Large intestine (tissue), 3 donors: ENCODE measurements around the gene TAF4. TPM values are rescaled to one million over a fixed set of nuclear protein-coding genes. Genes with fewer than 3 reads are reported as not detected.
A peak's percentile ranks its signal among the peaks of the same experiment; 100 is the strongest.
"Not testable (repeated sequence)": the region's sequence is repeated elsewhere in the genome, so short reads cannot be mapped to it uniquely, and the experiment has no call there.

Source experiments
- DNase-seq, 2 donors: peaks; one replicate each; pipeline versions ENCODE4 v3.0.0 to v3.0.0-alpha.2; 2013
- H3K27ac ChIP-seq: one replicate; pipeline ENCODE4 v1.5.1; 2013; ENCODE audit warnings: low read length
- H3K27me3 ChIP-seq: 2 replicates; pipeline ENCODE4 v1.6.1; 2013; ENCODE audit warnings: low read length; ENCODE audit not compliant: control insufficient read depth, insufficient read depth
- H3K36me3 ChIP-seq: 2 replicates; pipeline ENCODE4 v1.6.1; 2013; ENCODE audit warnings: low read length; ENCODE audit not compliant: control insufficient read depth, insufficient read depth
- H3K4me1 ChIP-seq: one replicate; pipeline ENCODE4 v1.6.1; 2013; ENCODE audit warnings: low read length; ENCODE audit not compliant: control insufficient read depth, insufficient read depth
- H3K4me3 ChIP-seq: one replicate; pipeline ENCODE4 v1.5.1; 2013; ENCODE audit warnings: low read length
- H3K9me3 ChIP-seq: one replicate; pipeline ENCODE4 v1.6.1; 2013; ENCODE audit warnings: mild to moderate bottlenecking, low read depth, low read length, moderate library complexity; ENCODE audit not compliant: control insufficient read depth
- WGBS: methylation state at CpG from one replicate; pipeline ENCODE4 v1.1.5; 2013; ENCODE audit warnings: low lambda C conversion rate; ENCODE audit not compliant: insufficient coverage; 5-methylcytosine and 5-hydroxymethylcytosine counted together
- polyA plus RNA-seq: library from polyadenylated mRNA; unstranded; fragments of 120-200 nt; gene quantifications from one replicate; pipeline ENCODE4 v1.2.1, GENCODE V29; 2013

Gene TAF4
- polyA plus RNA-seq, 1 donor, result 17.4 TPM

DNA sequence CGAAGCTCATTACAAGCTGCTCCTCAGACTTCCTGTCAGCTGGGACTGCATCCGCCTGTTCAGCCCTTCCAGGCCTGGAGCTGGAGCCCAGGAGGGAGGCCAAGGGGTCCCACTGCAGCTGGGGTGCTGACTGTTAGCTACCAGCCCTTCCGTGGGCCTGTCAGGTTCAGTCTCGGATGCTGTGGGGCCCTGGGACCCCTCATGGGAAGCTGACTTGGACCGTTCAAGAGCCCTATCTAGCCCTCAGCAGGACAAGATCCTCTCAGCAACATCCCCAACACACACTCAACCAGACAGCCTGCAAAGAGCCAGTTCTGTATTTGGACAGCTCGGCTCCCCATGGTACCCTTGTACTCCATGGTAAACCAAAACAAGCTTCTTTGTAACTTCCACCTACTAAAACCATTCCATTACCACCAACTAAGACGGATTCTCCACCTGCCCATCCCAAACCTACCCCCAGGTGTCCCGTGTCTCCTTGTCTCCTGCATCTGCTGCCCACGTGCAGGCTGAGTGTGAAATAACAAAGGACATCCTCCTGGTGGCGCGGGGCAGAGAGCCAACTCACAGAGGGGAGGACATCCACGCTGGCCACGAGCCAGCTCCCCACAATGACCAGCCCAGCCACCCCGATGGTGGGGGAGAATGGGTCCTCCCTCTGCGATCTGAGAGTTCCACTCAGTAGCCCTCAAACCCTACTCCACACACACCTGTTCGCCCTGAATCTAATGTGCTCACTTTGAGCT is 111.2 kb downstream of the TAF4 start:
- no peak for DNase-seq
- H3K9me3 ChIP-seq, result no peaks in the 10 kb centered on the region
- H3K27ac ChIP-seq, result no peak overlapping the region
- H3K4me1 ChIP-seq, result no peaks in the 10 kb centered on the region
- no peaks in the 10 kb centered on the region for H3K36me3 ChIP-seq
- H3K4me3 ChIP-seq, result no peak overlapping the region
- H3K27me3 ChIP-seq, result peaks cover 11% of the 10 kb centered on the region
- no CpG with 5 or more reads among the region's 16 CpGs for WGBS

- H3K27ac ChIP-seq, result no peak overlapping the region
- no CpG with 5 or more reads among the region's 20 CpGs for WGBS
- no peaks in the 10 kb centered on the region for H3K36me3 ChIP-seq
- no peaks in the 10 kb centered on the region for H3K9me3 ChIP-seq
- H3K4me1 ChIP-seq, result no peaks in the 10 kb centered on the region
- DNase-seq, result no peak
- peaks cover 11% of the 10 kb centered on the region for H3K27me3 ChIP-seq
- H3K4me3 ChIP-seq, result no peak overlapping the region
Measured at GRCh38 chr20:61953037-61954021, 112.4 kb downstream of the TAF4 start.

DNA sequence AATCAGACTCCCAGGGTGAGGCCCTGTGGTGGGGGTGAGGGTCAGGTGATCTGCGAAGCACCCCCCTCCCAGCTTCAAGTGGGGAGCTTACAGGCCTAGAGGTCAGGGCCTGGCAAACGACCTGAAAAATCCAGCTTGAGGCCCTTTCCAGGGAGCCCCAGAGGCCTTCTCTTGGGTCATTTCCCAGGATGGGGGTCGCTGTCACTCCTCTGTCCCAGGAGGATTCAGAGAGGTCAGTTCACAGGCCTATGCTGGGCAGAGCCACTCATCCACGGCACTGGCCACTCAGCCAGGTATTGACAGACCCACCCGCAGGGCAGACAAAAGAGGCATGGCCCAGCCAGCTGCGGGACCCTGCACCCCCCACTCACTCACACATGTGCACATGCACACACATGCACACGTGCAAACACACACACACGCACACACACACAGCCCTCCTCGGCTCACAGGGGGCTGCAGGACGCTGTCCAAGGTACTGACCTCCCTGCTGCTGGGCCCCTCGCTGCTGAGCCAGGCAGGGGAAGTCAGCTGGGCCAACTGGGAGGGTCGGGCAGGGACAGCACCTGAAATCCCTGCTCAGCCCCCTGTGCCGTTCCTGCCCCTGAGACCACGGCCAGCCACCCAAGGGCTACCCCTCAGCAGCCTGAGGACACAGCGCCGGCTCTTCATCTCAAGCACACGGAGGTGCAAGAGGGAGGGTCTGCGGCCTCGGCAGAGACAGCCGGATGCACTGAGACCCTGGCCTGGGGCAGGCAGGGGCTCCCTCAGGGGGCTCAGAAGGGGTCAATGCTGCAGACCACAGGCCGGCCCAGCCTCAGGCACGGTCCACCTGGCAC is 113.8 kb downstream of the TAF4 start:
- Histone ChIP-seq H3K4me1 (no peaks in the 10 kb centered on the region), H3K4me3 (no peak overlapping the region), H3K36me3 (no peaks in the 10 kb centered on the region), H3K27me3 (peaks cover 11% of the 10 kb centered on the region), H3K9me3 (no peaks in the 10 kb centered on the region), H3K27ac (no peak overlapping the region)
- WGBS, result no CpG with 5 or more reads among the region's 22 CpGs
- peak in 1 of 2 donors; percentile 33 for DNase-seq

- H3K27me3 ChIP-seq, result peaks cover 11% of the 10 kb centered on the region
- no peak overlapping the region for H3K4me3 ChIP-seq
- DNase-seq, result no peak
- H3K36me3 ChIP-seq, result no peaks in the 10 kb centered on the region
- H3K4me1 ChIP-seq, result no peaks in the 10 kb centered on the region
- WGBS, result no CpG with 5 or more reads among the region's 7 CpGs
- H3K27ac ChIP-seq, result no peak overlapping the region
- no peaks in the 10 kb centered on the region for H3K9me3 ChIP-seq
Measured at GRCh38 chr20:61950641-61951071, 115.0 kb downstream of the TAF4 start.

GRCh38 chr20:61949714-61950640 is 115.7 kb downstream of the TAF4 start:
- no CpG with 5 or more reads among the region's 21 CpGs for WGBS
- no peaks in the 10 kb centered on the region for H3K4me1 ChIP-seq

GRCh38 chr20:61949363-61949713 is 116.3 kb downstream of the TAF4 start:
- Histone ChIP-seq H3K9me3 (no peaks in the 10 kb centered on the region), H3K4me3 (no peak overlapping the region), H3K27me3 (peaks cover 6% of the 10 kb centered on the region), H3K27ac (no peak overlapping the region), H3K36me3 (no peaks in the 10 kb centered on the region), H3K4me1 (no peaks in the 10 kb centered on the region)
- no CpG with 5 or more reads among the region's 7 CpGs for WGBS
- DNase-seq, result no peak

More at GRCh38 chr20:61949714-61950640, 115.7 kb downstream of the TAF4 start:
- Histone ChIP-seq H3K27me3 (peaks cover 11% of the 10 kb centered on the region), H3K4me3 (no peak overlapping the region), H3K9me3 (no peaks in the 10 kb centered on the region), H3K27ac (no peak overlapping the region), H3K36me3 (no peaks in the 10 kb centered on the region)
- DNase-seq, result no peak

GRCh38 chr20:61948586-61949362 is 116.9 kb downstream of the TAF4 start:
- no peak for DNase-seq
- H3K4me3 ChIP-seq, result no peak overlapping the region
- H3K27me3 ChIP-seq, result peaks cover 5% of the 10 kb centered on the region
- no peaks in the 10 kb centered on the region for H3K9me3 ChIP-seq
- no peaks in the 10 kb centered on the region for H3K4me1 ChIP-seq
- no CpG with 5 or more reads among the region's 22 CpGs for WGBS
- H3K27ac ChIP-seq, result no peak overlapping the region
- no peaks in the 10 kb centered on the region for H3K36me3 ChIP-seq

DNA sequence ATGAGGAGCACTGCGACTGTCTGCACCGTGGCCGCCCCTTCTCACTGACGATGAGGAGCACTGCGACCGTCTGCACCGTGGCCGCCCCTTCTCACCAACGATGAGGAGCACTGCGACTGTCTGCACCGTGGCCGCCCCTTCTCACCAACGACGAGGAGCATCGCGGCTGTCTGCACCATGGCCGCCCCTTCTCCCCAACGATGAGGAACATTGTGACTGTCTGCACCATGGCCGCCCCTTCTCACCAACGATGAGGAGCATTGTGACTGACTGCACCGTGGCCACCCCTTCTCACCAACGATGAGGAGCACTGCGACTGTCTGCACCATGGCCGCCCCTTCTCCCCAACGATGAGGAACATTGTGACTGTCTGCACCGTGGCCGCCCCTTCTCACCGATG is 117.6 kb downstream of the TAF4 start:
- H3K4me3 ChIP-seq, DNase-seq, H3K27ac ChIP-seq, H3K9me3 ChIP-seq, H3K36me3 ChIP-seq, H3K4me1 ChIP-seq, H3K27me3 ChIP-seq: not testable (repeated sequence)
- WGBS, result no CpG with 5 or more reads among the region's 28 CpGs

GRCh38 chr20:61945495-61945894 is 120.2 kb downstream of the TAF4 start:
- not testable (repeated sequence) for DNase-seq, H3K4me3 ChIP-seq
- WGBS, result no CpG with 5 or more reads among the region's 29 CpGs

More at GRCh38 chr20:61945495-61945894, 120.2 kb downstream of the TAF4 start:
- H3K4me1 ChIP-seq, H3K36me3 ChIP-seq, H3K9me3 ChIP-seq, H3K27me3 ChIP-seq, H3K27ac ChIP-seq: not testable (repeated sequence)
